GM19351 (cell line): Measurements from ENCODE around the gene PPY.
"Not testable (repeated sequence)": the region's sequence is repeated elsewhere in the genome, so short reads cannot be mapped to it uniquely, and the experiment has no call there.

Experiments used
- ATAC-seq: cut with Tn5 transposase; IDR thresholded peaks from one replicate; pipeline ENCODE4 v1.9.1; 2021; ENCODE audit warnings: mild to moderate bottlenecking, moderate library complexity; ENCODE audit not compliant: unreplicated experiment

Gene PPY

DNA sequence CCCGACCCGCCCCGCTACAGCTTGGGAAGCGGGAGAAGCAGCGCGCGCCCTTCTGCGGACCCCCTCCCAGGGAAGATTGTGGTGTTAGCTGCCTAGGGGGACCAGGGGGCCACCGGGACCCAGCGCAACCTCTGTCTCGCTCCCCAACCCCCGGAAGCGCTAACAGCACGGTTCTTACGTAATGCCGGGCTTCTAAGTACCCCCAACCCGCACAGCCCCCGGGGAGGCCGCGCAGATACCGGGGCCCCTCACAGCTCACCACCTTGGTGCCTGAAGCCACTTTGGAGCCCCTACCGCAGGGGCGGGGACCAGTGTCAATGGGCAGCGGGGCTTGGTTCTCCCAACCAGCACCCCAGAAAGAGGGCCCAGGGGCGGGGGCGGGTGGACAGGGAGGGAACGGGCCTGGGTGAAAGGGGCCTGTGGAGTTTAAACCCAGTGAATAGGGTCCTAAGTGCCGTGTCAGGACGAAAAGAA lies 35.3 kb downstream of the PPY start:
- ATAC-seq = no peak

GRCh38 chr17:43905985-43906852 lies 36.1 kb downstream of the PPY start:
- no peak for ATAC-seq

- no peak for ATAC-seq
Measured at GRCh38 chr17:43905400-43905984, 36.8 kb downstream of the PPY start.

GRCh38 chr17:43901861-43902589 lies 40.3 kb downstream of the PPY start:
- ATAC-seq = no peak

GRCh38 chr17:43900858-43901754 lies 41.2 kb downstream of the PPY start:
- ATAC-seq = no peak

DNA sequence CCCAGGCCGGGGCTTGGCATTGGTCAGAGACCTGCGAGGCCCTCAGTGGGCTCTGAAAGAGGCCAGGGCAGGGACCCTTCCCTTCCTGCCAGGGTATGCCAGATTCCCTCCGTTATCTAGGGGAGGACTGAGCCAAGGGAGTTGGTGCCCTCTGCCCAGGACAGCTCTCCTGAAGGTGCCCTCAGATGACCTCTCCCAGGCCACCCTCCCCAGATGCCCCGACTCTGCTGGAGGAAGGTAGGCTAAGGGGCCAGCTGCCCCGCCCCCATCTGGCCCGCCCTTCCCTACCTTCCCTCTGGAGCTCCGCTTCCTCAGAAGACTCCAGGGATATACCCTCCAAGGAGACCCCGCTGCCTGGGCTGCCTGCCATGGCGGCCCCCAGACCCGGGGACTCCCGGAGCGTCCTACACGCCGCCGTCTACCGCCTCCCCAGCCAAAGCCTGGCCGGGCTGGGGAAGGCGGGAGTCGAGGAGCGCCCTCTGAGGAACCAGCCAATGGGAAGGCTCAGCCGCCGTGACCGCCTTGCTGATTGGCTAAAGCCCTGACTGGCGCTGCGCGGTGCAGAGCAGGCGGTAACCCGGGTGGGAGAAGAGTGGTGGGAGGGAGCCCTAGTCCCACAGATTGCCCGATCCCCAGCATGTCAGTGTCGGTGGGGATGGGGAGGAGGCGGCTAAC lies 42.0 kb downstream of the PPY start:
- ATAC-seq = no peak

GRCh38 chr17:43898446-43898845 lies 43.8 kb downstream of the PPY start:
- no peak for ATAC-seq

DNA sequence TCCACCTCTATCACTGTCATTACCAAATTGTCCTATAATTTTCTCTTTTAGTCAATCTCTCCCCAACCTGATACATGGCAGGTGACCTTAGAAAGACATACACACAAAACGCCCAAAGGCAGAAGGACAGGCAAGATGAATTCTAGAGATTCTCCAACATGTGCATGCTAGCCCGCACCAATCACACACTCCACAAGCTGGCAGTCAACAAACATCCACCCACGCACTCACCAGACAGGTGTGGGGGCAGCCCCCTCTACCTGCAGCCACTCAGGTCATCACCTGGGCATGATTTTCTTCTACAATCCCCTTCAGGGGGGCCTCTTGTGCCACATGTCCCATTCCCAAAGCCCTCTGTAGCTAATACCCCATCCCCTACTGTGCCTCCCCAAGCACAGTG lies 44.4 kb downstream of the PPY start:
- no peak for ATAC-seq

DNA sequence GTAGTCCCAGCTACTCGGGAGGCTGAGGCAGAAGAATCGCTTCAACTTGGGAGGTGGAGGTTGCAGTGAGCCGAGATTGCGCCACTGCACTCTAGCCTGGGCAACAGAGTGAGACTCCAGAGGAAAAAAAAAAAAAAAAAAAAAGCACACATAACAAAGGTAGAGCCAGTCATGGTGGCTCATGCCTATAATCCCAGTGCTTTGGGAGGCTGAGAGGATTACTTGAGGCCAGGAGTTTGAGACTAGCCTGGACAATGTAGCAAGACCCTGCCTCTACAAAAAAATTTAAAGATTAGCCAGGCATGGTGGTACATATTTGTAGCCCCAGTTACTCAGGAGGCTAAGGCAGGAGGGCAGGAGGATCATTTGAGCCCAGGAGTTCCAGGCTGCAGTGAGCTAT lies 47.8 kb downstream of the PPY start:
- ATAC-seq = not testable (repeated sequence)

GRCh38 chr17:43892647-43892952 lies 49.7 kb downstream of the PPY start:
- ATAC-seq = no peak

- ATAC-seq = no peak
Measured at GRCh38 chr17:43891851-43892646, 50.2 kb downstream of the PPY start.
